OCI-LY1 (cell line): Measurements from ENCODE around the gene RAD54L.

Experiments
- H2AFZ ChIP-seq: fragments of 200-600 bp; sonication (generic), shearing (Covaris generic); 2 replicates; pipeline ENCODE4 v1.6.0; 2014; ENCODE audit warnings: antibody characterized with exemption, mild to moderate bottlenecking, low read length
- H3F3A ChIP-seq: fragments of 200-600 bp; sonication (generic), shearing (Covaris generic); 2 replicates; pipeline ENCODE4 v1.6.0; 2014; ENCODE audit warnings: mild to moderate bottlenecking, antibody characterized with exemption, low read length, moderate library complexity; ENCODE audit not compliant: insufficient read depth
- H3K27ac ChIP-seq: fragments of 200-600 bp; sonication (generic); 2 replicates; pipeline ENCODE4 v1.5.1; 2014; ENCODE audit warnings: low read length, mixed run types, mild to moderate bottlenecking, low read depth; ENCODE audit not compliant: poor library complexity, severe bottlenecking
- H3K27me3 ChIP-seq: fragments of 200-600 bp; sonication (generic); 2 replicates; pipeline ENCODE4 v1.6.0; 2014; ENCODE audit warnings: antibody characterized with exemption, mild to moderate bottlenecking, low read length, moderate library complexity; ENCODE audit not compliant: insufficient read depth
- H3K36me3 ChIP-seq: fragments of 200-600 bp; sonication (generic); 2 replicates; pipeline ENCODE4 v1.6.1; 2014; ENCODE audit warnings: mild to moderate bottlenecking, antibody characterized with exemption, low read length, moderate library complexity, mixed read lengths; ENCODE audit not compliant: insufficient read depth
- H3K4me1 ChIP-seq: fragments of 200-600 bp; sonication (generic); 2 replicates; pipeline ENCODE4 v1.5.1; 2014; ENCODE audit warnings: mild to moderate bottlenecking, low read length, moderate library complexity; ENCODE audit not compliant: insufficient read depth, severe bottlenecking
- H3K4me2 ChIP-seq: fragments of 200-600 bp; sonication (generic), shearing (Covaris generic); 2 replicates; pipeline ENCODE4 v1.6.1; 2014; ENCODE audit warnings: low read length
- H3K4me3 ChIP-seq: fragments of 200-600 bp; sonication (generic); 2 replicates; pipeline ENCODE4 v1.5.1; 2014; ENCODE audit warnings: low read length, low read depth, mild to moderate bottlenecking, mixed read lengths; ENCODE audit not compliant: poor library complexity, severe bottlenecking
- H3K79me2 ChIP-seq: fragments of 200-600 bp; shearing (Covaris generic); 2 replicates; pipeline ENCODE4 v1.6.1; 2016; ENCODE audit warnings: mixed run types, low read length, mixed read lengths; ENCODE audit not compliant: insufficient read depth
- H3K9ac ChIP-seq: fragments of 200-600 bp; sonication (generic), shearing (Covaris generic); 2 replicates; pipeline ENCODE4 v1.6.1; 2014; ENCODE audit warnings: mild to moderate bottlenecking, low read length, mixed read lengths
- H3K9me2 ChIP-seq: fragments of 200-600 bp; sonication (generic), shearing (Covaris generic); 2 replicates; pipeline ENCODE4 v1.6.1; 2014; ENCODE audit warnings: low read depth, mild to moderate bottlenecking, low read length, mixed read lengths
- H3K9me3 ChIP-seq: fragments of 200-600 bp; shearing (Covaris generic); 2 replicates; pipeline ENCODE4 v1.6.1; 2014; ENCODE audit warnings: low read length, mixed read lengths
- H4K20me1 ChIP-seq: fragments of 200-600 bp; sonication (generic), shearing (Covaris generic); 2 replicates; pipeline ENCODE4 v1.6.0; 2016; ENCODE audit warnings: mild to moderate bottlenecking, low read length; ENCODE audit not compliant: insufficient read depth
- EZH2 ChIP-seq: fragments of 200-600 bp; sonication (generic), shearing (Covaris generic); IDR thresholded peaks from 2 replicates; pipeline ENCODE4 v1.8.0; 2017; ENCODE audit warnings: borderline replicate concordance, mixed run types, mild to moderate bottlenecking, antibody characterized with exemption, low read length, moderate library complexity, mixed read lengths
- TF ChIP-seq, protein P1 (sequence below): fragments of 200-600 bp; sonication (generic), shearing (Covaris generic); IDR thresholded peaks from 2 replicates; pipeline ENCODE4 v1.5.1; 2017; ENCODE audit warnings: mild to moderate bottlenecking, antibody characterized with exemption, low read length, moderate library complexity, mixed read lengths

RAD54L gene

DNA sequence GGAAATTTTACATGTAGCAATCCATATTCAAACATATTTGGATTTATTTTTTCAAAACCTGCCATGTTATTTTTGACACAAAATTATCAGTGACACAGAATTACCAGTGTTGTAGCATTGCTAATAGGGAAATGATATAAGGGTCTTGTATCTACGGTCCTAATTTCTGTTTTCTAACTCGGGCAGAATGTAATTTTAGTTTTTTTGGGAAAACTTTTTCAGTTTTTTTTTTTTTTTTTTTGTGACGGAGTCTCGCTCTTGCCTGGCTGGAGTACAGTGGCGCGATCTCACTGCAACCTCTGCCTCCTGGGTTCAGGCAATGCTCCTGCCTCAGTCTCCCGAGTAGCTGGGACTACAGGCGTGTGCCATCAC lies 58.6 kb downstream of the RAD54L start:
- Histone ChIP-seq H3K4me2 (peak overlapping the region; percentile 90), H3K9me3 (no peaks in the 10 kb centered on the region), H3K9ac (peak overlapping the region; percentile 70), H3K27me3 (no peaks in the 10 kb centered on the region), H4K20me1 (no peaks in the 10 kb centered on the region), H3K36me3 (peaks cover 40% of the 10 kb centered on the region), H3F3A (no peaks in the 10 kb centered on the region), H3K27ac (no peak overlapping the region), H3K79me2 (peaks cover 54% of the 10 kb centered on the region), H3K9me2 (no peaks in the 10 kb centered on the region), H3K4me3 (peak overlapping the region; percentile 98), H3K4me1 (peaks cover 35% of the 10 kb centered on the region), H2AFZ (no peak overlapping the region)
- no peak for TF ChIP-seq EZH2
- TF ChIP-seq, protein P1, sequence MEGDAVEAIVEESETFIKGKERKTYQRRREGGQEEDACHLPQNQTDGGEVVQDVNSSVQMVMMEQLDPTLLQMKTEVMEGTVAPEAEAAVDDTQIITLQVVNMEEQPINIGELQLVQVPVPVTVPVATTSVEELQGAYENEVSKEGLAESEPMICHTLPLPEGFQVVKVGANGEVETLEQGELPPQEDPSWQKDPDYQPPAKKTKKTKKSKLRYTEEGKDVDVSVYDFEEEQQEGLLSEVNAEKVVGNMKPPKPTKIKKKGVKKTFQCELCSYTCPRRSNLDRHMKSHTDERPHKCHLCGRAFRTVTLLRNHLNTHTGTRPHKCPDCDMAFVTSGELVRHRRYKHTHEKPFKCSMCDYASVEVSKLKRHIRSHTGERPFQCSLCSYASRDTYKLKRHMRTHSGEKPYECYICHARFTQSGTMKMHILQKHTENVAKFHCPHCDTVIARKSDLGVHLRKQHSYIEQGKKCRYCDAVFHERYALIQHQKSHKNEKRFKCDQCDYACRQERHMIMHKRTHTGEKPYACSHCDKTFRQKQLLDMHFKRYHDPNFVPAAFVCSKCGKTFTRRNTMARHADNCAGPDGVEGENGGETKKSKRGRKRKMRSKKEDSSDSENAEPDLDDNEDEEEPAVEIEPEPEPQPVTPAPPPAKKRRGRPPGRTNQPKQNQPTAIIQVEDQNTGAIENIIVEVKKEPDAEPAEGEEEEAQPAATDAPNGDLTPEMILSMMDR: no peak

- Histone ChIP-seq H3K36me3 (peaks cover 74% of the 10 kb centered on the region), H3K4me1 (peaks cover 27% of the 10 kb centered on the region), H3K9ac (no peak overlapping the region), H3K27me3 (no peaks in the 10 kb centered on the region), H3K9me3 (no peaks in the 10 kb centered on the region), H3F3A (no peaks in the 10 kb centered on the region), H2AFZ (no peak overlapping the region), H3K27ac (no peak overlapping the region), H3K4me2 (no peak overlapping the region), H3K9me2 (no peaks in the 10 kb centered on the region), H4K20me1 (no peaks in the 10 kb centered on the region), H3K79me2 (peaks cover 44% of the 10 kb centered on the region), H3K4me3 (no peak overlapping the region)
- TF ChIP-seq, protein P1: no peak
- TF ChIP-seq EZH2: no peak
Observed at GRCh38 chr1:46309401-46310159, 62.0 kb downstream of the RAD54L start.

GRCh38 chr1:46310321-46310720 lies 62.8 kb downstream of the RAD54L start:
- Histone ChIP-seq H3K27ac (no peak overlapping the region), H3K4me1 (peaks cover 27% of the 10 kb centered on the region), H3K9ac (no peak overlapping the region), H4K20me1 (no peaks in the 10 kb centered on the region), H3F3A (no peaks in the 10 kb centered on the region), H3K36me3 (peaks cover 80% of the 10 kb centered on the region), H3K9me2 (no peaks in the 10 kb centered on the region), H3K79me2 (peaks cover 36% of the 10 kb centered on the region), H3K9me3 (no peaks in the 10 kb centered on the region), H3K27me3 (no peaks in the 10 kb centered on the region), H2AFZ (no peak overlapping the region), H3K4me2 (no peak overlapping the region), H3K4me3 (no peak overlapping the region)
- TF ChIP-seq, protein P1: no peak
- no peak for TF ChIP-seq EZH2
